IPS DF 19.7 (cell line): ENCODE measurements around the gene ZNF621.

Experiments used
- DNase-seq: peaks from one replicate; pipeline ENCODE4 v3.0.0-alpha.2; 2013; ENCODE audit warnings: low read depth, low spot score

The ZNF621 gene

GRCh38 chr3:40524568-40525285, at the start of gene ZNF621:
ZNF621 (plus strand) TSS chr3:40524960; CDS start chr3:40525841, 881 bp downstream.
- DNase-seq = peak; percentile 23

- DNase-seq = no peak
Observed at GRCh38 chr3:40476478-40477470, 48.0 kb upstream of the ZNF621 start, which contains the start of gene ZNF619. ZNF619 (plus strand) TSS chr3:40477122; CDS start chr3:40477980, 858 bp downstream.

GRCh38 chr3:40477666-40478065, 47.1 kb upstream of the ZNF621 start:
- DNase-seq = no peak

DNA sequence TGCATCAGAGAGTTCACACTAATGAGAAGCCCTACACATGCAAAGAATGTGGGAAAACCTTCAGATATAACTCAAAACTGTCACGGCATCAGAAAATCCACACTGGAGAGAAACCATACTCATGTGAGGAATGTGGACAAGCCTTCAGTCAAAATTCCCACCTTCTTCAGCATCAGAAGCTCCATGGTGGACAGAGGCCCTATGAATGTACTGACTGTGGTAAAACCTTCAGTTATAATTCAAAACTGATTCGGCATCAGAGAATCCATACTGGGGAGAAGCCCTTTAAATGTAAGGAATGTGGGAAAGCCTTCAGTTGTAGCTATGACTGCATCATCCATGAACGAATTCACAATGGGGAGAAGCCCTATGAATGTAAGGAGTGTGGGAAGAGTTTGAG, 37.6 kb upstream of the ZNF621 start:
- DNase-seq = no peak

DNA sequence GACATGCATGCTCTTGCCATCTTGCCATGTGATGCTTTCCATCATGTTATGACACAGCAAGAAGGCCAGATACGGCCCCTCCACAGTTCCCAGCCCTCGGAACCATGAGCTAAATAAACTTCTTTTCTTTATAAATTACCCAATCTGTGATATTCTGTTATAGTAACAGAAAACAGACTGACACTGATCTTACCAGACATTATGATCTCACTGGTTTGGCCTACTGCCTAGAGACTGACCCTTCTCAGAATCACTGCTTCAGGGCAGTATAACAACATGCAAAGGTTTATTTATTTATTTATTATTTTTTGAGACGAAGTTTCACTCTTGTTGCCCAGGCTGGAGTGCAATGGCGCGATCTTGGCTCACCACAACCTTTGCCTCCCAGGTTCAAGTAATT, 33.8 kb upstream of the ZNF621 start:
- DNase-seq = no peak

DNA sequence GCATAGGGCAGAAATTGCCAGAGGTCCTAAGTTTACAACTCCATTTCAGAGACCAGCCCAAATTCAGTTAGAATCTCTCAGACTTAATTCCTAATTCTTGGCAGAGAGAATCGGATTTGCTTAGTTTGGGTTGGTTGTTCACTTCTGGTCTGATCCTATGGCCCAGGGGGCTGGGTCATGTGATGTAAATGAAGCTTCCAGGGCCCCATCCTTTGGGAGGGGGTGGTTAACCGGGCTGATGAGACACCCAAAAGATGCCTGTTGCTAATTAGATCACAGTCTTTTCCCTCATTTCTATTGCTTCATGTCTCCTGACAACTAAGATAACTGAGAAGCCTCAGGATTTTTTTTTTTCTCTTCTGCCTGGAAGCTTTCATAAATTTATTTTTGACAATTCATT, 30.1 kb upstream of the ZNF621 start:
- DNase-seq = no peak

DNA sequence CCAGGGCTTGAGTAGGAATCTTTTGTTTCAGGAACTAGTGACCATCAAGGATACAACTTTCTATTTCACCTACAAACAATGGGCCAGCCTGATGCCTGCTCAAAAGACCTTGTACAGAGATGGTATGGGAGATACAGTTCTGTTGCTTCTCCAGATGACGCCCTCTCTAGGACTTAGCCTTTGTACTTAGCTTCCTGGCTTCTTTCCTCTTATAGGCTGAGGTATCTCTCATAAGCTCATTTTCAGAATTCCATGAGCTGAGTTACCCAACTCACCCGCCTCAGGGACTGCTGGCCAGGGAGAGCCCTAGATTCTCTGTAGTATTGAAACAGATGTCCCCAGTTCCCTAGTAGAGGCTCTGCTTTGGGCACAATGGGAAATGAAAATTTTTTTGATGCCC, 27.5 kb upstream of the ZNF621 start:
- no peak for DNase-seq

GRCh38 chr3:40499952-40500351, 24.8 kb upstream of the ZNF621 start:
- DNase-seq = no peak

- DNase-seq = no peak
Observed at GRCh38 chr3:40502034-40502433, 22.7 kb upstream of the ZNF621 start.

- DNase-seq = no peak
Observed at GRCh38 chr3:40504636-40505430, 19.9 kb upstream of the ZNF621 start.

GRCh38 chr3:40505599-40506462, 18.9 kb upstream of the ZNF621 start, which contains the start of gene ZNF620:
ZNF620 (plus strand) TSS chr3:40506039; CDS start chr3:40506353, 314 bp downstream.
- DNase-seq = peak; percentile 76

GRCh38 chr3:40511031-40511718, 13.6 kb upstream of the ZNF621 start:
- DNase-seq = no peak

DNA sequence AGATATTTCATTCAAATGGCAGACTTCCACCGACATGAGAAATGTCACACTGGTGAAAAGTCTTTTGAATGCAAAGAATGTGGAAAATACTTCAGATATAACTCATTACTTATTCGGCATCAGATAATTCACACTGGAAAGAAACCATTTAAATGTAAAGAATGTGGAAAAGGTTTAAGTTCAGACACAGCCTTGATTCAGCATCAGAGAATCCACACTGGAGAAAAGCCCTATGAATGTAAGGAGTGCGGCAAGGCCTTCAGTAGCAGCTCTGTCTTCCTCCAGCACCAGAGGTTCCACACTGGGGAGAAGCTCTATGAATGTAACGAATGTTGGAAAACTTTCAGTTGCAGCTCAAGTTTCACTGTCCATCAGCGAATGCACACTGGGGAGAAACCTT, 8.6 kb upstream of the ZNF621 start:
- DNase-seq = no peak

DNA sequence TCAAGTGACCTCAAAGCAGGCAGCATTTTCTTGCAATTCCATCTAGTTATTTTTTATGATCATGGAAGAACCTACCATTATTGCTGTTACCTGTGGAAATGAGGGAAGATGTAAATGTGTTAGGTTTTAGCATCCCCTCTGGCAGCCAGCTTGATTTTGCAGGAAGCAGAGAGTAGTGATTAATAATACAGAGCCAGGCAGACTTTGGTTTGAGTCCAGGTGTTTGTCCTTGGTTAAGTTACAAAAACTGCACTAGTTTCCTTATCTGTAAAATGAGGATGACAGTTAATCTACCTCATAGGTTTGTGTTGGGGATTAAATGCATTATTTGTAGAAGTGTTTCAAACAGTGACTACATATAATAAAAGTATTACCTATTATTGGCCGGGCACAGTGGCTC, 6.7 kb upstream of the ZNF621 start:
- no peak for DNase-seq

GRCh38 chr3:40518848-40519247, 5.9 kb upstream of the ZNF621 start:
- DNase-seq = no peak

GRCh38 chr3:40521254-40521653, 3.5 kb upstream of the ZNF621 start:
- DNase-seq = no peak

GRCh38 chr3:40523781-40524180, 979 bp upstream of the ZNF621 start:
- no peak for DNase-seq

DNA sequence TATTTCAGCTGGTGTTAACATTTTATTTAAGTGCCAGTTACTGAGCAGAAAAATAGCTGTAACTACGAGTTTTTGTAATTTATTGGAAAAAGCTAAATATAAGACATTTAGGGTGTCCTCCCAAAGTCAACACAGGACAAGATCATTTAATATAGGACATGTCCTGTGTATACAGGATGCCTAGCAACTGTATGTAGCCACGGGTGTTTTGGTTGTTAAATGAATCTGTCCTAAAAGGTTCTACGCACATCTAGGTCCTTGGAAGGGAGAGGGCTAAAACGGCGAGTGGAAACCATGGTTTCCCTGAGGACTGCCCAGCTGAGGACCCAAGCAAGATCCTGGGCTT, 565 bp upstream of the ZNF621 start:
- DNase-seq = no peak

- DNase-seq = no peak
Observed at GRCh38 chr3:40528426-40528825, 3.7 kb downstream of the ZNF621 start.

DNA sequence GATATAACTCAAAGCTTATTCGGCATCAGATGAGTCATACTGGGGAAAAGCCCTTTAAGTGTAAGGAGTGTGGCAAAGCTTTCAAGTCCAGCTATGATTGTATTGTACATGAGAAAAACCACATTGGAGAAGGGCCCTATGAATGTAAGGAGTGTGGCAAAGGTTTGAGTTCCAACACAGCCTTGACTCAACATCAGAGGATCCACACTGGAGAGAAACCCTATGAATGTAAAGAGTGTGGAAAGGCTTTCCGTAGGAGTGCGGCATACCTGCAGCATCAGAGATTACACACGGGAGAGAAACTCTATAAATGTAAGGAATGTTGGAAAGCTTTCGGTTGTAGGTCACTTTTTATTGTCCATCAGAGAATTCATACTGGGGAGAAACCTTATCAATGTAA, 7.5 kb downstream of the ZNF621 start:
- DNase-seq = no peak
